ENCODE data around the gene NCF4. TPM values are rescaled to one million over a fixed set of nuclear protein-coding genes. Genes with fewer than 3 reads are reported as not detected.

NCF4 gene
- total and polyA plus RNA-seq, 2 of the 4 experiments (the other 2 are of a cell fraction) = not detected

DNA sequence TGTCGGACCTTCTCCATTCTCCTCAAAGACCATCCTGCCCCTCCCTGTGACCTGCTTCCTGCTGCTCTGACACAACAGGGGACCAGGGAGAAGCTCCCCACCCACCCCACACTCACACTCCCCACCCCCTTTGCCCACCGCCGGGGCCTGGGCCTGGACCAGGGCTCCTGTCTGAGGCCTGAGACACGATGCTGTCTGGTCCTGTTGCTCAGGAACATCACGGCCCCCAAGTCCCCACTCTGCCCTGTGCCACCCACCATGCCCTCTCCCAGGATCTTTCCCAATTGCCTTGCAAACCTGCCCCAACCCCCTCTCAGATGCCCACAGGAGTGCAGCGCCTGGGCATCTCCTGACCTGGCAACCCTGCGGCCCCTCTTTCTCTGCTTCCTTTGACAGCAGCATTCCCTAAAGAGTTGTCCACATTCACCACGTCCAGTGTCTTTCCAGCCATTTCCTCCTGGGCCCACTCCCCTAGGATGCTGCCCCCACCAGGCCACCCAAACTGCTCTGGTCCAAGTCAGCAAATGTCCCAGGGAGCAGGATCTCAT, 63.4 kb downstream of the NCF4 start:
- H3K27me3 ChIP-seq (ENCODE audit: control insufficient read depth, insufficient read depth, low read length) = peaks cover 30% of the 10 kb centered on the region
- no peaks in the 10 kb centered on the region for H4K20me1 ChIP-seq (ENCODE audit: insufficient read depth, low read length)
- no peak overlapping the region for H2BK5ac ChIP-seq (ENCODE audit: low read depth, low read length, poor library complexity, severe bottlenecking)
- H3K56ac ChIP-seq (ENCODE audit: extremely low read depth, insufficient read depth, low read length) = no peak overlapping the region
- no peak overlapping the region for H3K23ac ChIP-seq (ENCODE audit: low read depth, low read length)
- H3K4me1 ChIP-seq (ENCODE audit: control insufficient read depth, insufficient read depth, low read length) = no peaks in the 10 kb centered on the region
- no peak overlapping the region for H2AK9ac ChIP-seq (replicated peaks; ENCODE audit: low read depth, low read length, poor library complexity)
- no peak overlapping the region for H3K9ac ChIP-seq (ENCODE audit: low read depth, low read length)
- H3K36me3 ChIP-seq (ENCODE audit: control insufficient read depth, insufficient read depth, low read length) = no peaks in the 10 kb centered on the region
- no peak overlapping the region for H2AK5ac ChIP-seq (ENCODE audit: low read depth, low read length)
- H3K4me2 ChIP-seq (ENCODE audit: low read depth, low read length) = no peak overlapping the region
- ChIA-PET CTCF (no interaction called here), POLR2A (ENCODE audit: unreplicated experiment) (no interaction called here)
- no peak overlapping the region for H3K18ac ChIP-seq (ENCODE audit: low read depth, low read length)
- BruUV-seq (replicated peaks) = no TSS peak
- dilution Hi-C loops (cut with HindIII; ENCODE audit: low sequenced_read_pairs, unreplicated experiment) (no loop called here), intact Hi-C loops (cut with micrococcal nuclease) (no loop called here), in situ Hi-C loops (cut with MboI; ENCODE audit: low sequenced_read_pairs) (no loop called here)
- H3K14ac ChIP-seq (replicated peaks; ENCODE audit: low read depth, low read length) = no peak overlapping the region
- H2BK120ac ChIP-seq (ENCODE audit: low read depth, low read length) = no peak overlapping the region
- H3K79me1 ChIP-seq (ENCODE audit: low read depth in 1 of 2, low read length in 2 of 2) = no peaks in the 10 kb centered on the region
- H2BK15ac ChIP-seq (ENCODE audit: low read depth, low read length) = no peak overlapping the region
- no peak overlapping the region for H4K5ac ChIP-seq (ENCODE audit: low read depth, low read length)
- no peak overlapping the region for H4K91ac ChIP-seq (ENCODE audit: insufficient read depth, low read depth, low read length)
- no peak for ATAC-seq (ENCODE audit: low read depth)
- no peak overlapping the region for H3K4me3 ChIP-seq (ENCODE audit: insufficient read depth, low read depth, low read length)
- H3K9me3 ChIP-seq (ENCODE audit: control insufficient read depth, insufficient read depth, low read length) = no peaks in the 10 kb centered on the region
- H3K27ac ChIP-seq (ENCODE audit: insufficient read depth, low read length) = no peak overlapping the region
- no peak overlapping the region for H4K8ac ChIP-seq (ENCODE audit: low read depth in 2 of 2, low read length in 2 of 2)
- TF ChIP-seq FOS (IDR thresholded peaks at IDR 0.05; ENCODE audit: low read depth, low read length) (no peak), POLR2A (IDR thresholded peaks at IDR 0.05; ENCODE audit: low read depth, low read length) (no peak), SMC3 (IDR thresholded peaks at IDR 0.05; ENCODE audit: low read depth, low read length) (no peak), NFE2L2 (IDR thresholded peaks at IDR 0.05; ENCODE audit: low read depth, low read length) (no peak), BHLHE40 (IDR thresholded peaks at IDR 0.05; ENCODE audit: low read depth, low read length) (no peak), RAD21 (IDR thresholded peaks at IDR 0.05; ENCODE audit: low read length) (no peak), MXI1 (IDR thresholded peaks at IDR 0.05; ENCODE audit: borderline replicate concordance, low read depth, low read length) (no peak), RFX5 (IDR thresholded peaks at IDR 0.05; ENCODE audit: low read depth, low read length) (no peak), MAZ (IDR thresholded peaks at IDR 0.05; ENCODE audit: borderline replicate concordance, low read depth, low read length) (no peak), CEBPB (IDR thresholded peaks at IDR 0.05; ENCODE audit: low read depth, low read length) (no peak), MAFK (IDR thresholded peaks at IDR 0.05; ENCODE audit: low read depth, low read length) (no peak)
- TF ChIP-seq, protein P1, sequence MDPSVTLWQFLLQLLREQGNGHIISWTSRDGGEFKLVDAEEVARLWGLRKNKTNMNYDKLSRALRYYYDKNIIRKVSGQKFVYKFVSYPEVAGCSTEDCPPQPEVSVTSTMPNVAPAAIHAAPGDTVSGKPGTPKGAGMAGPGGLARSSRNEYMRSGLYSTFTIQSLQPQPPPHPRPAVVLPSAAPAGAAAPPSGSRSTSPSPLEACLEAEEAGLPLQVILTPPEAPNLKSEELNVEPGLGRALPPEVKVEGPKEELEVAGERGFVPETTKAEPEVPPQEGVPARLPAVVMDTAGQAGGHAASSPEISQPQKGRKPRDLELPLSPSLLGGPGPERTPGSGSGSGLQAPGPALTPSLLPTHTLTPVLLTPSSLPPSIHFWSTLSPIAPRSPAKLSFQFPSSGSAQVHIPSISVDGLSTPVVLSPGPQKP (IDR thresholded peaks at IDR 0.05; ENCODE audit: borderline replicate concordance, low read depth, low read length) = no peak
- TF ChIP-seq, protein P2, sequence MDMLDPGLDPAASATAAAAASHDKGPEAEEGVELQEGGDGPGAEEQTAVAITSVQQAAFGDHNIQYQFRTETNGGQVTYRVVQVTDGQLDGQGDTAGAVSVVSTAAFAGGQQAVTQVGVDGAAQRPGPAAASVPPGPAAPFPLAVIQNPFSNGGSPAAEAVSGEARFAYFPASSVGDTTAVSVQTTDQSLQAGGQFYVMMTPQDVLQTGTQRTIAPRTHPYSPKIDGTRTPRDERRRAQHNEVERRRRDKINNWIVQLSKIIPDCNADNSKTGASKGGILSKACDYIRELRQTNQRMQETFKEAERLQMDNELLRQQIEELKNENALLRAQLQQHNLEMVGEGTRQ (IDR thresholded peaks at IDR 0.05; ENCODE audit: low read depth, low read length) = no peak
- TF ChIP-seq, protein P3, sequence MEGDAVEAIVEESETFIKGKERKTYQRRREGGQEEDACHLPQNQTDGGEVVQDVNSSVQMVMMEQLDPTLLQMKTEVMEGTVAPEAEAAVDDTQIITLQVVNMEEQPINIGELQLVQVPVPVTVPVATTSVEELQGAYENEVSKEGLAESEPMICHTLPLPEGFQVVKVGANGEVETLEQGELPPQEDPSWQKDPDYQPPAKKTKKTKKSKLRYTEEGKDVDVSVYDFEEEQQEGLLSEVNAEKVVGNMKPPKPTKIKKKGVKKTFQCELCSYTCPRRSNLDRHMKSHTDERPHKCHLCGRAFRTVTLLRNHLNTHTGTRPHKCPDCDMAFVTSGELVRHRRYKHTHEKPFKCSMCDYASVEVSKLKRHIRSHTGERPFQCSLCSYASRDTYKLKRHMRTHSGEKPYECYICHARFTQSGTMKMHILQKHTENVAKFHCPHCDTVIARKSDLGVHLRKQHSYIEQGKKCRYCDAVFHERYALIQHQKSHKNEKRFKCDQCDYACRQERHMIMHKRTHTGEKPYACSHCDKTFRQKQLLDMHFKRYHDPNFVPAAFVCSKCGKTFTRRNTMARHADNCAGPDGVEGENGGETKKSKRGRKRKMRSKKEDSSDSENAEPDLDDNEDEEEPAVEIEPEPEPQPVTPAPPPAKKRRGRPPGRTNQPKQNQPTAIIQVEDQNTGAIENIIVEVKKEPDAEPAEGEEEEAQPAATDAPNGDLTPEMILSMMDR (conservative IDR thresholded peaks at IDR 0.05; ENCODE audit: low read depth, low read length) = no peak
- no peak overlapping the region for H2AFZ ChIP-seq (replicated peaks; ENCODE audit: low read length, poor library complexity)
- no peak overlapping the region for H2BK20ac ChIP-seq (ENCODE audit: low read depth, low read length)
- H3K9me1 ChIP-seq (ENCODE audit: insufficient read depth, low read length) = no peaks in the 10 kb centered on the region
- 40% methylated on average over 3 of the region's 8 CpGs; no CpG with 5 or more reads in 1 of the 2 experiments for WGBS, 2 experiments (ENCODE audit: extremely low coverage in 2 of 2, insufficient read length in 1 of 2)
- H3K4ac ChIP-seq (ENCODE audit: low read depth, low read length) = no peak overlapping the region
- DNase-seq = no peak

Measured in IMR-90 (cell line).